Esophagus muscularis mucosa (tissue), 4 donors: ENCODE measurements around the gene RNF167.

Source experiments
- EP300 ChIP-seq: sonication (generic); formaldehyde crosslinking; IDR thresholded peaks from one replicate; pipeline ENCODE4 v1.6.1; 2017; ENCODE audit warnings: antibody characterized with exemption
- POLR2A ChIP-seq: fragments of 450-650 bp; IDR thresholded peaks from one replicate; pipeline ENCODE4 v1.6.1; 2017; ENCODE audit warnings: antibody characterized with exemption, moderate library complexity, mild to moderate bottlenecking, low read depth
- POLR2AphosphoS5 ChIP-seq, 2 donors: sonication (generic); formaldehyde crosslinking; IDR thresholded peaks; one replicate each; pipeline ENCODE4 v1.6.1; 2017; ENCODE audit warnings: antibody characterized with exemption in 2 of 2
- TF ChIP-seq, protein P1 (sequence below), 3 experiments: fragments of 200-600 bp in 2 of 3; fragments of 450-650 bp in 1 of 3; sonication (generic) in 2 of 3; IDR thresholded peaks; one replicate each; pipeline ENCODE4 v1.5.1; 2017 to 2019; ENCODE audit warnings: antibody characterized with exemption in 3 of 3, mild to moderate bottlenecking in 2 of 3, moderate library complexity in 1 of 3

DNA sequence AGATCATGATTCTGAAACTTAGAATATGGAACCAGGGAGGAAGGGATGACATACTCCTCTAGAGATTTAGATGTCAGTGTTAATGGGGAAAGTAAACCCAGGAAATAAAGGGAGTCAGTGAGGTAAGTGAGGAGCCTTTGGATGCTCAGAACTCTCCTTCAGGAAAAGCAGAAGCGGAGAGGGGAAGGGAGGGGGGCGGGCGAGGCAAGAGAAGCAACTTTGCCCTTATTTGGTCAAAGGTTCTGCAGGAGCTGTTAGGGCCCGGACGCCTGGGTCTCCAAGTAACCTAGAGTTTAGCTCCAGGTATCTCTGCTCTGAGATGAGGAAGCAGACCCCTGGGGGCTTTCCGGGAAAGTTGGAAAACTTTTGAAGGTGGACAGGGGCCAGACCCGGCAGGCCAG, 6.9 kb downstream of the RNF167 start:
- TF ChIP-seq POLR2A (no peak), EP300 (no peak), POLR2AphosphoS5 (IDR thresholded peaks at IDR 0.05) (no peak)
- TF ChIP-seq, protein P1, sequence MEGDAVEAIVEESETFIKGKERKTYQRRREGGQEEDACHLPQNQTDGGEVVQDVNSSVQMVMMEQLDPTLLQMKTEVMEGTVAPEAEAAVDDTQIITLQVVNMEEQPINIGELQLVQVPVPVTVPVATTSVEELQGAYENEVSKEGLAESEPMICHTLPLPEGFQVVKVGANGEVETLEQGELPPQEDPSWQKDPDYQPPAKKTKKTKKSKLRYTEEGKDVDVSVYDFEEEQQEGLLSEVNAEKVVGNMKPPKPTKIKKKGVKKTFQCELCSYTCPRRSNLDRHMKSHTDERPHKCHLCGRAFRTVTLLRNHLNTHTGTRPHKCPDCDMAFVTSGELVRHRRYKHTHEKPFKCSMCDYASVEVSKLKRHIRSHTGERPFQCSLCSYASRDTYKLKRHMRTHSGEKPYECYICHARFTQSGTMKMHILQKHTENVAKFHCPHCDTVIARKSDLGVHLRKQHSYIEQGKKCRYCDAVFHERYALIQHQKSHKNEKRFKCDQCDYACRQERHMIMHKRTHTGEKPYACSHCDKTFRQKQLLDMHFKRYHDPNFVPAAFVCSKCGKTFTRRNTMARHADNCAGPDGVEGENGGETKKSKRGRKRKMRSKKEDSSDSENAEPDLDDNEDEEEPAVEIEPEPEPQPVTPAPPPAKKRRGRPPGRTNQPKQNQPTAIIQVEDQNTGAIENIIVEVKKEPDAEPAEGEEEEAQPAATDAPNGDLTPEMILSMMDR (IDR thresholded peaks at IDR 0.05): no peak
